Hematopoietic multipotent progenitor cell treated with erythropoietin and hydrocortisone succinate and interleukin-3 and kit ligand, for 15 days (in vitro differentiated cells): Measurements from ENCODE around the gene CFAP251.
"Not testable (repeated sequence)": the region's sequence is repeated elsewhere in the genome, so short reads cannot be mapped to it uniquely, and the experiment has no call there.

Experiments used
- DNase-seq: peaks from one replicate; pipeline ENCODE4 v3.0.0-alpha.2; 2015; ENCODE audit warnings: low spot score

The CFAP251 gene

DNA sequence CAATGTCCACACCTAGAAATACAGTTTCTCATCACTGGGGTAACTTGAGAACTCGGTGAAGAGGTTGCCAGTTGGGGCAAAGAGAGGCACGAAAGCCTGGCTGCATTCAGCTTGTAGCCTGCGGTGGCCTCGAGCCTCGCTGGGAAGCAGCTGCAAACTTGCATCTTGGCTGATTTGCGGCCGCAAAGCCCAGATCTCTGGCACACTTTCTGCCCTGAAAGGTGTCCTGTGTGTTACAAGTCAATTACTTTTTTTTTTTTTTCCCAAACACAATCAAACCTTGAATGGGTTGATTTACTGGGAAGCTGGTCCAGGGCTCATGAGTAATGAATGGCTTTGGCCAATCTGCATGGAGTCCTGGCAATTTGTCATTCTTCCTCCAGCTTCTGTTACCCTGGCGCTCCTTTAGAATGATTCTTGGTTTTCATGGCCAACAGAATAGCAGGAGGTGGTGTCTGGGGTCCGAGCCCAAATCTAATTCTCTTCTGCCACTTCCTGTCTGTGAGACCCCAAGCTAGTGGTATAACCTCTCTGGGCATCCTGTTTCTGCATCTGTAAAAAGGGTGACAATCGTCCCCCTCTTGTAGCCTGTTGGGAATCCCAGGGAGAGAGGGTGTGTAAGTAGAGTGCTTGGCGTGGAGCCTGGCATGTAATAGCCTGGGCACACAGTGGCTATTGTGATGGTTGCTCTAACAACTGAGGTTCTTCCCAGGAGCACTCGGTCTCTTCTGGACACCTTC lies 109.9 kb downstream of the CFAP251 start:
- DNase-seq = no peak

DNA sequence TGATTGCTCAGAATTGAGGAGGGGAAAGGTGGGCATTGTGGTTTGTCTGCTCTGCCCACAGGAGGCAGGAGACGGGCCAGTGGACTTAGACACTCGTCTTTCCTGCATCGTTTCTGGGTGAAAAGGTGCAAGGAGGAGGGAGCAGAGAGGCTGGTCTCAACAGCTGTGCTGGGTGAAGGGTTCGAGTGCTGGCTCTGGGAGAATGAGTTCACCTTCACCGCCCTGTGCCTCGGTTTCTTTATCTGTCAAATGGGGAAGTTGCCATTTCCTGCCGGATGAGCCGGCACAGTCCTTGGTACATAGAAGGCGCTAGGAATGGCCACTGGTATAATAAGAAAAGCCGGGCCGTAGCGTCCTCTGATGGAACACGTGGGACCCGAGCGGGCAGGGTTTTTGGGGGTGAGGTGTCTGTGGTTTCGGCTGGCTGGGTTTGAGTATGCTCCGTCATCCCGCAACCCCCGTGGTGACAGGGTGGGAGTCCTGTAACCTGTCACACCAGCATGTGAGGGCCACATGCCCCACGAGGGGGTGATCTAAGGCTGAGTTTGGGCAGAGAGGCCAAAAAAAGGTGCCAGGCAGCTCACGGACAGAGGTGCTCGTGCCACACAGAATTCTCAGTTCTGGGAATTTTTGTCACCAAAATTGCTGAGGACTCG lies 110.6 kb downstream of the CFAP251 start:
- DNase-seq = no peak

- no peak for DNase-seq
These were observed 111.4 kb downstream of the CFAP251 start for GRCh38 chr12:122029620-122030423.

DNA sequence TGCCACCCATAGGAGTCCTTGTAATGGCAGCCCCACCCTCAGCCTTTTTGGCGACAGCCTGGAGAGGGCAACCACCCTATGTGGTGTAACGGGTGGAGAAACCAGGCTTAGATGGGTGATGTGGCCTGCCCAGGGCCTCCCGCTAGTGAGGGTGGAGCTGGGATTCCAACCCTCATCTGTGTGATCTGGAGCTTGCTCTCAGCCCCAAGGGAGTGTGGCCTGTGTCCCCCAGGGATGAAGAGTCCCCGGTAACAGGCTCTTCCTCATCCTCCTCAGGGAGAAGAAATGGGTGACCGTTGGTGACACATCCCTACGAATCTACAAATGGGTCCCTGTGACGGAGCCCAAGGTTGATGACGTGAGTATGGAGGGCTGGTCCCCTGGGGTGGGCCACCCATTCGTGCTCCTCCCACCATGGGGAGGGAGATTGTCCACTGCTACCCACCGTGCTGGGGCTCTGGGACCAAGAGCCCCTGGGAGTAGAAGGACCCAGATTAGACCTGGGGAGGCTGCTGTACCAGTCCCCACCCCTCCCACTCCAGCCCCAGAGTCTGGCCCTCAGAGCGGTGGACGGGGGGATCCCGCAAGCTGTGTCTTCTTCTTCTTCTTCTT lies 112.1 kb downstream of the CFAP251 start:
- DNase-seq = no peak

DNA sequence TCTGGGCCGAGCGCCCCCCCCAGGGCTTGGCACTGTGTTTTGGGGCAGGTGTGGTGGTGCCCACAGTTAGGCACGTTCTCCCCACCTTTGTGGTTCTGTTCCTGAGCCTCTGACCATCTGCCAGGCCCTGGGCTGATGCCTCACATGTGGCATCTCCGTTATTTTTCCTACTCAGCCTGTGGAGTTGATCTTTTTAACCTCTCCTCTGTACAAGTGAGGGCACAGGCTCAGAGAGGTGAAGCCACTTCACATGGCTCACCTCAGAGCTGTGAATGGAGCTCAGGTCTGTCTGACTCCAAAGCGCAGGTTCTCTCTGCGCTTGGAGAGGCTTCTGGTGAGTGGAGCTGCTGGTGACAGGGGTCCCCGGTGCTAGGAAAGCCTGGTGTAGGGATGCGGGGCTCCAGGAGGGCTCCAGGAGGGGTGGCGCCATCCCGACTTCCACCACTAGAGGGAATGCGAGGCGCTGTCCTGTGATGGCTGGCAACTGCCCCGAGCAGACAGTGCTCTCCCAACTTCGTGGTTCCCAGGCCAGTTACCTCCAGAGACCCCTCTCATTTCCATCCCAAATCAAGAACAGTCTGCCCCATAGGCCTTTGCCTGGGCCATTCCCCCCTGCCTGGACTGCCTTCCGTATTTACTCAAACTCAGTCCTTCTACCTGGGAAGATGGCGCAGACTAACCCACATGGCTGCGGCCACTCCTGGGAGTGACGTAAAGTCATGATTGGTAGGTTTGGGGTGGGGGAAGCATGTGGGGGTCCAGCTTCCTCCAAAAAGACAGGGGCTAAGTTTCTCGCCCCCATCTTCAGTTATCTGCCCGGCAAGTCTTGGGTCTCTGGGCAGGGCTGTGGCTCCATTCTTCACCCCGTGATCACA lies 113.2 kb downstream of the CFAP251 start:
- DNase-seq = peak; percentile 57

- no peak for DNase-seq
These were observed 114.2 kb downstream of the CFAP251 start for GRCh38 chr12:122032580-122032979.

- no peak for DNase-seq
These were observed 116.9 kb downstream of the CFAP251 start for GRCh38 chr12:122035292-122035691.

- no peak for DNase-seq
These were observed 117.8 kb downstream of the CFAP251 start for GRCh38 chr12:122036153-122036552.

DNA sequence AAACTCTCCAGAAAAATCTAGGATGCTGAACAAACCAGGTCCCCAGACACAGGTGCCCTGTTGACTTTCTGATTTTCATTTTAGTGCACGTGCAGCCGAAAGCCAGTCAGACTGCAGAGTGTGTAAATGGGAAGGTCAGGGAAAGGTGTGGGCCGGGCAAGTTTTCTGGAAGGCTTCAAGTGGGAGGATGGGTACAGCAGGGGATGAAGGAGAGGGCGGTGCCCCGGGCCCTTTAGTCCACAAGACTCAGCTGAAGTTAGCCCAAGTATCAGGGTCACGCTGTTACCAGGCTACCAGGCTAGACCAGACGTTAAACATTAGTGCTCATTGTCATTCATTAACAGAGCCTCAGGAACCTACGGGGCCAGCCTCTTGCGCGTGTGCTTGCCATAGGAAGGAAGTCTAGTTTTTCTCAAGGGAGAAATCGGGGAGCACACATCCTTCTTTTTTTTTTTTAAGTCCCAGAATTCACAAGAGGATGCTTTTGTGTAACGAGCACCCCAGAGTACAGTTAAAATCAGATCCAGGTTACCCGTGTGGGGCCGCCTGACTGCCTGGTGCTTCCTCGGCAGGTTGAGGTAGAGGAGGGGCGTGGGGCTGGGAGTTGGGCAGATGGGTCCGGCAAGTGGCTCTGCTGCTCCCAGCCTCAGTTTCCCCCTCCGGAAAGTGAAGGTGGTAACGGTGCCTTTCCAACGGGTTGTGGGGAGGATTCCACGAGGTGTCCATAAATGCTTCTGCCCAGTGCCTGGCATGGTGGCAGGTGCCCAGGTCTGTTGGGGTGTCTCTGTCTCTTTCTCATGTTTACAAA lies 122.4 kb downstream of the CFAP251 start:
- DNase-seq = no peak

GRCh38 chr12:122041458-122041857 lies 123.1 kb downstream of the CFAP251 start:
- not testable (repeated sequence) for DNase-seq

DNA sequence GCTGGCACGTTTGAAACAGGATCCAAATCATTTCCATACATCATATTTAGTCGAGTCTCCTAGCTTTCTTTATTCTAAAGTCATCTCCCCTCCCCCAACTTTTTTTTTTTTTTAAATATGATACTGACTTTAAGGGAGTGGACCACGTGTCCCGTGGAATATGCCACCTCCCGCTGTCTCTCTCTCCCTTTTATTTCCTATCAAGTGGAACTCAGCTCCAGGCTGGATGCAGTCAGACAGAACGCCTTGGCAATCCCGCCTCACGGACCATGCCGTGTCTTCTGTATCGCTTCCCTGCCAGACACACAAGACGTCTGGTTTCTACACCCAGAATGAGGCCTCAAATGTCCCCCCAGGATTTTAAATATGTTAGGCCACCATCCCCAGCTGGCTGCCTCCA lies 124.5 kb downstream of the CFAP251 start:
- DNase-seq = no peak

DNA sequence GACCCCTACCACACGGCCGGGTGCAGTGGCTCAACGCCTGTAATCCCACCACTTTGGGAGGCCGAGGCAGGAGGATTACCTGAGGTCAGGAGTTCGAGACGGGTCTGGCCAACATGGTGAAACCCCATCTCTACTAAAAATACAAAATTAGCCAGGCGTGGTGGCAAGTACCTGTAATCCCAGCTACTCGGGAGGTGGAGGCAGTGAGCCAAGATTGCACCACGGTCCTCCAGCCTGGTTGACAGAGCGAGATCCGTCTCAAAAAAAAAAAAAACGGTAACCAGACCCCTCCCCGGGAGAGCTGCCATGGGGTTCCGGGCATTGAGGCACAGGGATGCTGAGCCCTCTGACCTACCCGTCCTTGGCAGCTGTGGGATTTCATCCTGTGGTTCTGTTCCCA lies 125.1 kb downstream of the CFAP251 start:
- no peak for DNase-seq

DNA sequence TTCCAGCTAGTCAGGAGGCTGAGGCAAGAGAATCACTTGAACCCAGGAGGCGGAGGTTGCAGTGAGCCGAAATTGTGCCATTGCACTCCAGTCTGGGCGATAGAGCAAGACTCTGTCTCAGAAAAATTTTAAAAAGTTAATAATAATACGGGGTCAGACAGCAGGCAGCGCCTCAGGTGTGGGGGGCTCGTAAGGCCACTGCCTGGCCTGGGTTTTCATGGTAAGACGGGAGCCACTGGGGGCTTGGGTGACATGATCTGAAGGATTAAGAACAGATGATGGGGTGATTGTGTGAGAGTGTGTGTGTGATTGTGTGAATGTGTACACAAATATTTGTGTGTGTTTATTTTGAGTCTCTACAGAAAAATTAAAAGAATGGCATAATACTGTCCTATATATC lies 126.9 kb downstream of the CFAP251 start:
- no peak for DNase-seq

GRCh38 chr12:122046145-122046544 lies 127.8 kb downstream of the CFAP251 start:
- DNase-seq = no peak

- DNase-seq = no peak
These were observed 129.8 kb downstream of the CFAP251 start for GRCh38 chr12:122048151-122048550.

GRCh38 chr12:122049827-122050226 lies 131.4 kb downstream of the CFAP251 start:
- no peak for DNase-seq

GRCh38 chr12:122050706-122051105 lies 132.3 kb downstream of the CFAP251 start:
- no peak for DNase-seq

DNA sequence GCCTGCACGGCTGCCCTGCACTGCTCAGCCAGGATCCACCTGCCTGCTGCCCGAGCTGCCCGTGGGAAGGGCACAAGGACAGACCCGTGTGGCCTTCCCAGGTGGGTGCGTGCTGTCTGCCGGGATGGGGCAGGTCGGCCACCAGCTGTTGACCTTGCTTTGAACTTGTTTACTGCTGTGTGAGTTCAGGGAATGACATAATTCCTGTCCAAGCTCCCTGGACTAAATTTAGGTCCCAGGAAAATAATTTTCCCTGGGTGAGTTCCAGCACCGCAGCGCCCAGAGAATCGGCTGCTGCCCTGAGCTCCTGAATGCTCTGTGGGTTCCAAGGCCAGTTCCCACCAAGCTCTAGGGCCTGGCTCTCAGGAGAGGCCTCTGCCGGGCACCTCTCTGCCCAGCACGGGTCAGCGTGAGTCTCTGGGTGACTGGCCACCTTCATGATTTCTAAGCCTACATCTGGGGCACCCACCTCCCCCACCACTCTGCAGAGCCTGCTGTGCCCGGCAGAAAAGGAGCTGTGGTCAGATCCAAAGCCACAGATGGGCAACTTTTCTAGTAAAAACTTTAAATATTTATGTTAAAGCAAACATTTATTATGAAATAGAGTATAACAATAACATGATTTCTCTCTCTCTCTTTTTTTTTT lies 133.0 kb downstream of the CFAP251 start:
- DNase-seq = no peak

GRCh38 chr12:122052285-122052684 lies 133.9 kb downstream of the CFAP251 start:
- no peak for DNase-seq
